HL-60 (cell line): ENCODE measurements around the gene RNF144A.

ENCODE experiments used
- DNase-seq, 2 experiments: peaks; one replicate each; pipeline ENCODE4 v3.0.0-alpha.2; 2010 to 2020; ENCODE audit warnings: low read depth in 1 of 2, low spot score in 1 of 2
- H3K27ac ChIP-seq: fragments of 250-450 bp; sonication (Bioruptor Pico); replicated peaks from 2 replicates; pipeline ENCODE4 v1.5.1; 2020; ENCODE audit warnings: mild to moderate bottlenecking, moderate library complexity
- H3K27me3 ChIP-seq: fragments of 250-450 bp; sonication (Bioruptor Pico); 2 replicates; pipeline ENCODE4 v1.5.1; 2021; ENCODE audit warnings: mild to moderate bottlenecking, moderate library complexity; ENCODE audit not compliant: insufficient read depth, poor library complexity, severe bottlenecking
- H3K4me3 ChIP-seq: replicated peaks from 2 replicates; pipeline ENCODE4 v1.5.1; 2011; ENCODE audit warnings: mild to moderate bottlenecking, control low read depth, low read length; ENCODE audit not compliant: insufficient read depth
- CTCF ChIP-seq: IDR thresholded peaks from one replicate; pipeline ENCODE4 v1.5.1; 2011; ENCODE audit warnings: low read length, control low read depth, inconsistent platforms; ENCODE audit not compliant: insufficient read depth
- GABPA ChIP-seq: IDR thresholded peaks from 2 replicates; pipeline ENCODE4 v1.6.1; 2012; ENCODE audit warnings: low read depth
- POLR2AphosphoS5 ChIP-seq: IDR thresholded peaks from 2 replicates; pipeline ENCODE4 v1.6.1; 2012; ENCODE audit warnings: low read depth
- REST ChIP-seq: IDR thresholded peaks from 2 replicates; pipeline ENCODE4 v1.6.1; 2012; ENCODE audit warnings: low read depth; ENCODE audit not compliant: insufficient replicate concordance
- SPI1 ChIP-seq: IDR thresholded peaks from 2 replicates; pipeline ENCODE4 v1.6.1; 2012; ENCODE audit warnings: low read depth, mild to moderate bottlenecking, borderline replicate concordance

The RNF144A gene

GRCh38 chr2:7010391-7011054 is 93.3 kb downstream of the RNF144A start:
- TF ChIP-seq REST = no peak
- TF ChIP-seq CTCF = no peak
- TF ChIP-seq POLR2AphosphoS5 = no peak
- H3K4me3 ChIP-seq = no peak overlapping the region
- no peak for DNase-seq
- no peak overlapping the region for H3K27ac ChIP-seq
- no peaks in the 10 kb centered on the region for H3K27me3 ChIP-seq

GRCh38 chr2:7011356-7012083 is 94.3 kb downstream of the RNF144A start:
- DNase-seq = no peak
- no peak overlapping the region for H3K27ac ChIP-seq
- TF ChIP-seq SPI1 = no peak
- no peak for TF ChIP-seq GABPA
- TF ChIP-seq POLR2AphosphoS5 = no peak
- TF ChIP-seq REST = no peak
- TF ChIP-seq CTCF = no peak

GRCh38 chr2:7012141-7012764 is 95.0 kb downstream of the RNF144A start:
- no peak for TF ChIP-seq POLR2AphosphoS5
- TF ChIP-seq SPI1 = no peak
- no peak for TF ChIP-seq REST
- no peak for TF ChIP-seq CTCF
- TF ChIP-seq GABPA = no peak
- Histone ChIP-seq H3K4me3 (no peak overlapping the region), H3K27me3 (no peaks in the 10 kb centered on the region), H3K27ac (no peak overlapping the region)
- no peak for DNase-seq

More at GRCh38 chr2:7011356-7012083, 94.3 kb downstream of the RNF144A start:
- Histone ChIP-seq H3K27me3 (no peaks in the 10 kb centered on the region), H3K4me3 (no peak overlapping the region)
